ENCODE data around the gene PLEKHG3. TPM values are rescaled to one million over a fixed set of nuclear protein-coding genes. Genes with fewer than 3 reads are reported as not detected.

PLEKHG3 gene
- total and polyA plus RNA-seq, 8 donors: 33.3 to 60.7 (median 39.7) TPM

DNA sequence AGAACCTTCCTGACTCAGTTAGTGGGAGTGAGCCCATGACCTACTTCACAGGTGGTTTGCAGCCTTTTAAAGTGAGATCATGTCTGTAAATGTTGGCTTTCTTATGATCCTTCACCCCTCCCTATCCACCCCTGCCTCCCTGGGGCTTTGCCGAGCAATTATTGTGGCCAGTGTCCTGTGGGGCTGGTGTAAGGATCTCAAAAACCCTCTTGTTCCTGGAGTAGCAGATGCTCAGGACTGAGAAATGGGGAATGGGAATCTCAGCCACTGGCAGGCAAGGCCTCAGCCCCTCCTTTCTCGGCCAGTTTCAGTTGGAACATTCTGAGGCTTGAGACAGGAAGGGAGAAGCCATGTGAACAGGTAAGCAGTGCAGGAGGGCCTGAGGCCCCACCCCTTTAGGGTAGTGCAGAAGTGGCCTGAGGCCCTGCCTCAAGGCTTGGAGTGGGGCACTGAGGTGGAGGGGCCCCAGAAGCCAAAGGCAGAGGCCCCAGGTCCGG lies 53.8 kb downstream of the PLEKHG3 start:
- intact Hi-C loops (cut with DNase I): no loop called here

DNA sequence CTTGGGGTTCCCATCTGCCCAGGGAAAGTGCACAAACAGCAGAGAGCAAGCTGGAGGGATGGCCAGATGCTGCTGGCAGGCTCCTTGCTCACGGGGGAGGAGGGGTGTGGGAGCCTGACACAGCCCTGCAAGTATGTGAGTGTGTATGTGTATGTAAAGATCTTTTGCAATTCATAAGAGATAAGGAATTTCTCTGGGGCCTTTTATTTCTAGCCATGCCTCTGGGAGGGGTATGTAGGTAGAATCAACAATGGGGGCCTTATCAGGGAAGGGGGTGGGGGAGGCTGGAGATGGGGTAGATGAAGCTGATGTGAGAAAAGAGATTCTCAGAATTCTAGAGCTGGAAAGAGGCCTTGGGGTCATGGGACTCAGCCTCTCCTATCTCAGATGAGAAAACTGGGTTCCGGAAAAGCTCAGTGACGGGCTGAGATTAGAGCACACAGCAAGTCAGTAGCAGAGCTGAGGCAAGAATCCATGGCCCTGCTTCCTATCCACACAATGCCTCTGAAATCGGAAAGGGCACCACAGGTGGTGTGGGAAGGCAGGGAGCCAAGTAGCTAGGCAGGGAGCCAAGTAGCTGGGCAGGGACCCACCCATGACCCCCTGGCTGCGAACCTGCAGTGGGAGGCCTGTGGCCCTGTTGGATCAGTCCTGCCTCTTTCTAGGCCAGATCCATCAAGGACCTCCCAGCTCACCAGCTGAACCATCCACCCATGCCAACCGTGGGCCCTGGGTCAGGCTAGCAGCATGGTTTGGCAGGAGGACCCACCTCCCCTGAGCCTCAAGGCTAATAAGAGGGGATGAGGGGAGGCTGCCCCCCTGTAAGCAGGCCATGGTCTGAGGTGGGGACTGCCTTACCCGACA lies 54.7 kb downstream of the PLEKHG3 start:
- Histone ChIP-seq H3K27ac (peak overlapping the region; percentile 6 to 70 (median 52)), H3K4me3 (no peak overlapping the region), H3K4me1 (peaks cover 24 to 68% (median 39%) of the 10 kb centered on the region in 3 donors), H3K36me3 (no peaks in the 10 kb centered on the region), H3K27me3 (no peaks in the 10 kb centered on the region), H3K9me3 (no peaks in the 10 kb centered on the region)
- DNase-seq (peak; percentile 56 to 73 (median 65)), ATAC-seq (peak; percentile 35 to 56 (median 48)), FAIRE-seq (no peak)
- 31 to 44% methylated on average over 7 of the region's 7 CpGs for WGBS, 2 donors
- TF ChIP-seq, protein P1, sequence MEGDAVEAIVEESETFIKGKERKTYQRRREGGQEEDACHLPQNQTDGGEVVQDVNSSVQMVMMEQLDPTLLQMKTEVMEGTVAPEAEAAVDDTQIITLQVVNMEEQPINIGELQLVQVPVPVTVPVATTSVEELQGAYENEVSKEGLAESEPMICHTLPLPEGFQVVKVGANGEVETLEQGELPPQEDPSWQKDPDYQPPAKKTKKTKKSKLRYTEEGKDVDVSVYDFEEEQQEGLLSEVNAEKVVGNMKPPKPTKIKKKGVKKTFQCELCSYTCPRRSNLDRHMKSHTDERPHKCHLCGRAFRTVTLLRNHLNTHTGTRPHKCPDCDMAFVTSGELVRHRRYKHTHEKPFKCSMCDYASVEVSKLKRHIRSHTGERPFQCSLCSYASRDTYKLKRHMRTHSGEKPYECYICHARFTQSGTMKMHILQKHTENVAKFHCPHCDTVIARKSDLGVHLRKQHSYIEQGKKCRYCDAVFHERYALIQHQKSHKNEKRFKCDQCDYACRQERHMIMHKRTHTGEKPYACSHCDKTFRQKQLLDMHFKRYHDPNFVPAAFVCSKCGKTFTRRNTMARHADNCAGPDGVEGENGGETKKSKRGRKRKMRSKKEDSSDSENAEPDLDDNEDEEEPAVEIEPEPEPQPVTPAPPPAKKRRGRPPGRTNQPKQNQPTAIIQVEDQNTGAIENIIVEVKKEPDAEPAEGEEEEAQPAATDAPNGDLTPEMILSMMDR (IDR thresholded peaks at IDR 0.05): no peak
- intact Hi-C loops (cut with DNase I): no loop called here

More for the DNA sequence above, 53.8 kb downstream of the PLEKHG3 start:
- Histone ChIP-seq H3K27me3 (no peaks in the 10 kb centered on the region), H3K27ac (peak overlapping the region; percentile 34 to 70 (median 52)), H3K36me3 (no peaks in the 10 kb centered on the region), H3K4me3 (no peak overlapping the region), H3K4me1 (peaks cover 24 to 67% (median 39%) of the 10 kb centered on the region in 3 donors), H3K9me3 (no peaks in the 10 kb centered on the region)
- peak in 3 of 6 donors; percentile 52 to 62 (median 60) for DNase-seq
- ATAC-seq: peak; percentile 26 to 39 (median 31)
- no peak for FAIRE-seq
- TF ChIP-seq, protein P1 (IDR thresholded peaks at IDR 0.05): no peak
- 34 to 46% methylated on average over 3 of the region's 3 CpGs for WGBS, 2 donors

DNA sequence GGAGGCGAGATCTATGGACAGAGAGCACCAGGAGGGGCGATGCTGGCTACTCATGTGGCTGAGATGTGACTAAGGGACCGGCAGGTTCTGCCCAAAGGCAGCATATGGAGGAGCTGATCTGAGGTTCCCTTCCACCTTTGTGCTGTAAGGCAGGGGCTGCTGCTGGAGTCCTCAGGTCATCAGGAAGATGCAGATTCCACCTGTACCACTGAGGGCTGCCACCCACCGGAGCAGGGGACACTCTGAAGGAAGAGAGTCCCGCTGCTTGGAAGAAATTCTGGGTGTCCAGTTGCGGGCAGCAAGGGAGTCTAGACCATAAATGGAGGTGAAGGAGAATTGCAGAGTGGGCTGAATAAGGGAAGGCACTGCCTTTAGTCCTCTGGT lies 55.3 kb downstream of the PLEKHG3 start:
- no peaks in the 10 kb centered on the region for H3K9me3 ChIP-seq
- FAIRE-seq: no peak
- DNase-seq: peak in 2 of 6 donors; percentile 23 to 53
- WGBS, 2 donors: 94 to 97% methylated on average over 6 of the region's 6 CpGs
- no peak overlapping the region for H3K4me3 ChIP-seq
- no peak for ATAC-seq
- H3K4me1 ChIP-seq: peaks cover 24 to 74% (median 39%) of the 10 kb centered on the region in 3 donors
- no peaks in the 10 kb centered on the region for H3K27me3 ChIP-seq
- peak overlapping the region in 2 of 4 donors; percentile 68 to 70 for H3K27ac ChIP-seq
- TF ChIP-seq, protein P1 (IDR thresholded peaks at IDR 0.05): no peak
- intact Hi-C loops (cut with DNase I): no loop called here
- H3K36me3 ChIP-seq: no peaks in the 10 kb centered on the region

DNA sequence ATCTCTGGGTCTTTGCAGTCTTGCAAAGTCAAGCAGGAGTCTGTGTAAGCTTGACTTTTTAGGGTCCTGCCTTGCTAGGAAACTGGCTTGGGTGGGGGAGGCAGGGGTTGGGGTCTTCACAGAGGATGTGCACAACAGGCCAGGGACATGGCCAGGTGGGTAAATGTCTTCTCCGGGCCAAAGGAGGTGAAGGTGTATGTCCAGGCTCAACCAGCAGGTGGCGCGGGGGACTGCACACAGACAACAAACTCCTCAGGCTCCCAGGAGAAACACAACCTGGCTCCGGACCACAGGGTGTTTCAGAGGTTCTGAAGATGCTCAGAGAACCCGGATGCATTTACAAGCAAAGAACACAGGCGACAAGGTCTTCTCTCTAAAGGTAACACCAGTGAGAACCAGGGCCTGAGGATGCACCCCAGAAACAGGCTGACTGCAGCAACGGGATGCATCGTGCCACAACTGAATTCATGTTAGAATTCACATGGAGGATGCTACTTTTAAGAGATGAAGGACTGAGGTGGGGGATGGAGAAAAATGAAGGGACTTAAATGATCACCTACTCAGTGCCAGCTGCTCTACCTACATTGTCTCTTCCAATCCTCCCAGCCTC lies 56.0 kb downstream of the PLEKHG3 start:
- no peak for FAIRE-seq

More for the DNA sequence above, 56.0 kb downstream of the PLEKHG3 start:
- DNase-seq: peak in 5 of 6 donors; percentile 52 to 83 (median 75)
- WGBS, 2 donors: 55 to 61% methylated on average over 8 of the region's 8 CpGs
- H3K27ac ChIP-seq: peak overlapping the region in 1 of 4 donors; percentile 2
- ATAC-seq: peak in 1 of 4 donors; percentile 15
- TF ChIP-seq, protein P1 (IDR thresholded peaks at IDR 0.05): peak; percentile 36 to 47 (median 41)
- no peak overlapping the region for H3K4me3 ChIP-seq
- H3K9me3 ChIP-seq: no peaks in the 10 kb centered on the region
- H3K36me3 ChIP-seq: no peaks in the 10 kb centered on the region
- intact Hi-C loops (cut with DNase I): loop anchor here in 2 of 3 donors (5.0 to 10.0 kb wide), 2 partner anchors 85 to 88 kb away; no protein-coding TSS in a partner anchor
- no peaks in the 10 kb centered on the region for H3K27me3 ChIP-seq
- peaks cover 24 to 75% (median 39%) of the 10 kb centered on the region in 3 donors for H3K4me1 ChIP-seq

Data from pancreas (tissue), 10 donors.